Heart right ventricle (tissue), 16 donors: ENCODE results near the gene DBH. TPM values are rescaled to one million over a fixed set of nuclear protein-coding genes. Genes with fewer than 3 reads are reported as not detected.

Source experiments
- ATAC-seq, 8 donors: fragments of 200-7000 bp; cut with Tn5 transposase; one replicate each; pipeline ENCODE4 v1.9.1; 2020; ENCODE audit warnings: mild to moderate bottlenecking in 8 of 8, moderate library complexity in 8 of 8, moderate number of reproducible peaks in 1 of 8
- DNase-seq, 2 donors: peaks; one replicate each; pipeline ENCODE4 v3.0.0-alpha.2; 2020
- H3K27ac ChIP-seq, 10 donors: fragments of 200-600 bp; sonication (generic) in 2 of 10; one replicate each; pipeline versions ENCODE4 v1.5.0 to v1.8.0; 2020 to 2022; ENCODE audit warnings: mild to moderate bottlenecking in 3 of 10
- H3K27me3 ChIP-seq, 7 donors: fragments of 200-600 bp; one replicate each; pipeline ENCODE4 v1.8.0; 2021 to 2022; ENCODE audit warnings: mild to moderate bottlenecking in 2 of 7
- H3K36me3 ChIP-seq, 9 donors: fragments of 200-600 bp; sonication (generic) in 1 of 9; one replicate each; pipeline versions ENCODE4 v1.5.0 to v1.8.0; 2020 to 2022; ENCODE audit warnings: mild to moderate bottlenecking in 2 of 9
- H3K4me1 ChIP-seq, 9 donors: fragments of 200-600 bp; sonication (generic) in 1 of 9; one replicate each; pipeline versions ENCODE4 v1.5.0 to v1.8.0; 2020 to 2022; ENCODE audit warnings: mild to moderate bottlenecking in 4 of 9
- H3K4me3 ChIP-seq, 10 donors: fragments of 200-600 bp; sonication (generic) in 2 of 10; one replicate each; pipeline versions ENCODE4 v1.5.0 to v1.8.0; 2020 to 2022; ENCODE audit warnings: mild to moderate bottlenecking in 7 of 10, moderate library complexity in 2 of 10
- H3K9me3 ChIP-seq, 11 donors: fragments of 200-600 bp in 10 of 11; sonication (generic) in 2 of 11; one replicate each; pipeline versions ENCODE4 v1.5.0 to v1.8.0; 2013 to 2022; ENCODE audit warnings: mild to moderate bottlenecking in 2 of 11, control low read depth in 1 of 11, moderate library complexity in 1 of 11
- WGBS, 2 donors: extraction: QIAGEN DNeasy Blood & Tissue Kit; methylation state at CpG; one replicate each; pipeline ENCODE4 v1.1.7; 2013; ENCODE audit warnings: inconsistent platforms in 1 of 2; 5-methylcytosine and 5-hydroxymethylcytosine counted together
- intact Hi-C, 10 donors: fragments of 100-400 bp; cut with DNase I; formaldehyde crosslinking; loops; one replicate each; pipeline versions ENCODE4 v1.11.1 to v1.14.2; 2022
- polyA plus RNA-seq, 2 donors: library from polyadenylated mRNA; stranded (reverse); fragments of 200-250 nt; gene quantifications; one replicate each; pipeline ENCODE4 v1.2.3, GENCODE V29; 2013
- total RNA-seq, 10 donors: library from RNA; stranded (reverse); fragmentation: NEBNext Ultra II Directional in 3 of 10; extraction: Animal tissue kit (Norgen Biotek cat#: 25700) in 3 of 10; gene quantifications; one replicate each; pipeline versions ENCODE4 v1.2.1 to v1.2.4, GENCODE V29; 2021 to 2023
- TF ChIP-seq, protein P1 (sequence below), 9 donors: fragments of 200-600 bp; sonication (generic) in 2 of 9; IDR thresholded peaks; one replicate each; pipeline versions ENCODE4 v1.5.0 to v1.8.0; 2021 to 2022; ENCODE audit warnings: antibody characterized with exemption in 9 of 9, mild to moderate bottlenecking in 5 of 9, moderate library complexity in 1 of 9
- donor health status: Arrhythmogenic right ventricular cardiomyopathy.
- donor health status: ischemic (EF 13 %, LVEDD 7.1; RV severe dilation, severe dysfunction).
- donor health status: healthy with polysubstance abuse.
- donor health status: DM: no; HTN: yes; CAD: no.
- donor health status: DM: no; HTN: no; CAD: no.
- donor health status: ischemic (EF 25% LVEDD 6.9; RV normal size, moderate dysfunction).
- donor health status: ischemic (EF 25% LVEDD 5.7; RV mildly dilated, moderate dysfunction).
- donor health status: healthy.
- donor health status: DM: yes; HTN: yes; CAD: no.
- donor health status: Ischemic cardiomyopathy.
- donor health status: ischemic (EF 35%, LVEDD 5.7; RV mildly dilated, moderate dysfunction).
- donor health status: nonischemic (EF 11% LVEDD 7.7; RV severe dilation, severe dysfunction).
- donor health status: DM: yes; HTN: yes; CAD: no.
- donor health status: PGD.
- donor health status: ischemic (EF 29% LVEDD 5.4; RV normal size, mild dysfunction).
- donor health status: nonischemic (EF 23%, LVEDD 6.1; RV moderate dilation, normal function).

Gene DBH
- total and polyA plus RNA-seq, 12 donors, result 0.01 to 0.09 TPM; not detected in 10

DNA sequence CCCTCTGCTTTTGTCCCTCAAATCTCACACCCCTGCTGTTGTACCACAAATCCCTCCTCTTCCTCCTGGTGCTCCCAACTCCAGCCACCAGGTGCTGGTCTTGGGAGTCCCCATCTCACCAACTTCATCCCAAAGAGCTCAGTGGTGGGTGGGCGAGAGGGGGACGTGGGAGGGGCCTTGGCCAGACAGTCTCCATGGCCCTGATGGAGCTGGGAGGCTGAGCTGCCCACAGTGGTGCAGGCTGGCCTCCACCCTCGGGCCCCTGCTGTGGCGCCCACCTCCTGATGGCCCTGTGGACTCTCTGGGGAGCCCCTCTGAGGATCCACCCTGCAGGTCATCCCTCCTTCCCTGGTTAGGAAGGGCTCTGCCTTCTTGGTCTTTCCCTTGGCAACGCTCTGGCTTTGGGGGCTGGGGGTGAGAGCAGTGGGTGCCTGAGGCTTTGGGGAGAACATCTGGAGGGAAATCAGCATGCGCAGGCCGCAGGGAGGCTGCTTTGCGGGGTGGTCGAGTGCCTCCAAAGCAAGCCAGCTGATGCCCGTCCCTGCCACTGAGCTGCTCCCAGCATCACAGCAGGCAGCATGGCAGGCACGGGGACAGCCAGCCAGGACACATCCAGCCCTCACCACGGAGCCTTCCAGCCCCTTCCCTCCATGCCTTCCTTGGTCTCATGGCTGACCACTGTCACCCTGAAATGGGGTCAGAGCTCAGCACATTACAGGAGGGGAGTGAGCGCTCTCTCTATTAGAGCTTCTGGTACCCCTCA lies 19.3 kb upstream of the DBH start:
- intact Hi-C loops, result loop anchor here in 1 of 10 donors (10.0 kb wide), 1 partner anchor 108 kb away; no protein-coding TSS in a partner anchor
- H3K27ac ChIP-seq, result no peak overlapping the region
- no peaks in the 10 kb centered on the region for H3K9me3 ChIP-seq
- H3K4me3 ChIP-seq, result no peak overlapping the region
- WGBS, 2 donors, result 78 to 81% methylated on average over 13 of the region's 13 CpGs
- TF ChIP-seq, protein P1, sequence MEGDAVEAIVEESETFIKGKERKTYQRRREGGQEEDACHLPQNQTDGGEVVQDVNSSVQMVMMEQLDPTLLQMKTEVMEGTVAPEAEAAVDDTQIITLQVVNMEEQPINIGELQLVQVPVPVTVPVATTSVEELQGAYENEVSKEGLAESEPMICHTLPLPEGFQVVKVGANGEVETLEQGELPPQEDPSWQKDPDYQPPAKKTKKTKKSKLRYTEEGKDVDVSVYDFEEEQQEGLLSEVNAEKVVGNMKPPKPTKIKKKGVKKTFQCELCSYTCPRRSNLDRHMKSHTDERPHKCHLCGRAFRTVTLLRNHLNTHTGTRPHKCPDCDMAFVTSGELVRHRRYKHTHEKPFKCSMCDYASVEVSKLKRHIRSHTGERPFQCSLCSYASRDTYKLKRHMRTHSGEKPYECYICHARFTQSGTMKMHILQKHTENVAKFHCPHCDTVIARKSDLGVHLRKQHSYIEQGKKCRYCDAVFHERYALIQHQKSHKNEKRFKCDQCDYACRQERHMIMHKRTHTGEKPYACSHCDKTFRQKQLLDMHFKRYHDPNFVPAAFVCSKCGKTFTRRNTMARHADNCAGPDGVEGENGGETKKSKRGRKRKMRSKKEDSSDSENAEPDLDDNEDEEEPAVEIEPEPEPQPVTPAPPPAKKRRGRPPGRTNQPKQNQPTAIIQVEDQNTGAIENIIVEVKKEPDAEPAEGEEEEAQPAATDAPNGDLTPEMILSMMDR (IDR thresholded peaks at IDR 0.05), result no peak
- DNase-seq (no peak), ATAC-seq (no peak)
- no peaks in the 10 kb centered on the region for H3K36me3 ChIP-seq
- H3K4me1 ChIP-seq, result no peaks in the 10 kb centered on the region
- peaks cover 0 to 88% (median 73%) of the 10 kb centered on the region in 7 donors for H3K27me3 ChIP-seq

DNA sequence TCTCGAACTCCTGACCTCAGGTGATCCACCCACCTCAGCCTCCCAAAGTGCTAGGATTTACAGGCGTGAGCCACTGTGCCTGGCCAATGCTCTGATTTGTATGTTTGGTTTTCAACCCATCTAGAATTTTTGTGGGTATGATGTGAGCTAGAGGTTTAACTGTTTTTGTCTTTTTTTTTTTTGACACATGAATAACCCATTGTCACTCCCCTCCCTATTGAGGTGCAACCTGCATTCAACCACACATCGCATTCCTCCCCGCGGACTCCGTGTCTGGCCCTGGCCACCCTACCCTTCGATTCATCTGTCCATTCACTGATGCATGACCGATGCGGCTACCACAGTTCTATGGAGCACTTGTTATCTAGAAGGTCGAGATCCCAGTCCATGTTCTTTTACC lies 17.4 kb upstream of the DBH start:
- intact Hi-C loops, result loop anchor here in 1 of 10 donors (10.0 kb wide), 1 partner anchor 106 kb away; no protein-coding TSS in a partner anchor
- WGBS, 2 donors, result 86 to 88% methylated on average over 10 of the region's 10 CpGs
- ATAC-seq, result no peak
- Histone ChIP-seq H3K4me1 (no peaks in the 10 kb centered on the region), H3K27ac (no peak overlapping the region), H3K36me3 (no peaks in the 10 kb centered on the region), H3K9me3 (no peaks in the 10 kb centered on the region), H3K27me3 (peaks cover 0 to 92% (median 76%) of the 10 kb centered on the region in 7 donors), H3K4me3 (no peak overlapping the region)
- TF ChIP-seq, protein P1 (IDR thresholded peaks at IDR 0.05), result no peak
- DNase-seq, result no peak

DNA sequence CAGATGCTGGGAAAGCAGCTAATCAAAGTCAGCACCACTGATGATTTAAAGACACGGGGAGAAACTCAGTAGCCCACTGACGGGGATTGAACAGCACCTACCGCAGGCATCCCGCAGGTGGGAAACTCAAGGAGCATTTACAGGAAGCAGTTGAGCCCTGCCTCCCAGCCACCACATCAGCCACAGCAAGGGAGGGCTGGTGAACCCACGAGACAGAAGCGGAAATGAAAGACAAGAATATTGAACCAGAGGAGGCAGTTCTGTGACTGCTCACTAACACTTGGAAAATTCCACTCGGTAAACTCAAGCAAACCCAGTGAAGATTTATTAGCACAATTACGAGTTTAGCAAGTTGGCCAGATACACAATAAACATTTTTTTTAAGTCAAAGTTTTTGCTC lies 16.4 kb upstream of the DBH start:
- Histone ChIP-seq H3K9me3 (peaks cover 0 to under 1% (median 0%) of the 10 kb centered on the region in 11 donors), H3K27me3 (peaks cover 0 to 85% (median 68%) of the 10 kb centered on the region in 7 donors), H3K4me1 (no peaks in the 10 kb centered on the region), H3K27ac (no peak overlapping the region), H3K36me3 (no peaks in the 10 kb centered on the region), H3K4me3 (no peak overlapping the region)
- DNase-seq (no peak), ATAC-seq (no peak)
- 32 to 37% methylated on average over 8 of the region's 8 CpGs for WGBS, 2 donors
- TF ChIP-seq, protein P1 (IDR thresholded peaks at IDR 0.05), result no peak
- intact Hi-C loops, result loop anchor here in 1 of 10 donors (10.0 kb wide), 1 partner anchor 105 kb away; no protein-coding TSS in a partner anchor

DNA sequence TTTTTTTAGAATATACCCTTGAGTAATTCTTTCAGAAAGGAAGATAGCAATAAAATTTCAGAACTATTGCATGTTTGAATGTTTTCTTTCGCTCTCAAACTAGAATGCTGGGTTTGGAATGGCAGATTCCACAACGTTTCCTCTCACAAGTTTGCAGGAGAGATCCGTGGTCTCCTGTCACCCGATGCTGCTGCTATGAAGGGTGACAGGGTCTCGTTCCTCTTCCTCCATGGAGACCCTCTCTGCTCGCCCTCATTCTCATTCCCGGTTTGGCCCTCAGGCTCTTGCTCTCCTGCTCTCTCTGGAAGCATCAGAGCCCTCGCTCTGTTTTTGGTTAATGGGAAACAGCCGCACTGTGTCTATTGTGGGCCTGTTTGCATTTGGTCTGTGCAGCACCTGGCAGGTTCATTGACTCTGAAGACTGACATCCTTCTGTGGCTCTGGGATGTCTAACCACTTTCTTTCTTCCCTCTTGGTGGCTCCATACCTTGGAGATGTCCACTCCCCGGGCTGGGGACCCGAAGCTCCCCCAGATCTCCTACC lies 14.4 kb upstream of the DBH start:
- H3K4me1 ChIP-seq, result no peaks in the 10 kb centered on the region
- no peak for DNase-seq
- intact Hi-C loops, result no loop called here
- no peaks in the 10 kb centered on the region for H3K36me3 ChIP-seq
- no peak overlapping the region for H3K4me3 ChIP-seq
- peaks cover 0 to 20% (median 5%) of the 10 kb centered on the region in 11 donors for H3K9me3 ChIP-seq
- peaks cover 0 to 65% (median 48%) of the 10 kb centered on the region in 7 donors for H3K27me3 ChIP-seq
- TF ChIP-seq, protein P1 (IDR thresholded peaks at IDR 0.05), result no peak
- WGBS, 2 donors, result 75 to 77% methylated on average over 11 of the region's 11 CpGs
- no peak for ATAC-seq
- H3K27ac ChIP-seq, result no peak overlapping the region
